Measurements from ENCODE around the gene KLB.

The KLB gene

GRCh38 chr4:39472396-39472795 is 65.7 kb downstream of the KLB start:
- Histone ChIP-seq H4K12ac (ENCODE audit: low read depth, low read length) (no peak overlapping the region), H3K9ac (ENCODE audit: low read length) (no peak overlapping the region), H4K8ac (ENCODE audit: low read depth, low read length) (no peak overlapping the region), H3K23ac (ENCODE audit: low read length) (no peak overlapping the region), H3K4me1 (ENCODE audit: control insufficient read depth in 1 of 2, insufficient read depth in 2 of 2, low read length in 2 of 2) (no peaks in the 10 kb centered on the region), H3K79me1 (ENCODE audit: low read length) (no peaks in the 10 kb centered on the region), H3K9me3 (ENCODE audit: insufficient read depth, low read depth, low read length) (no peaks in the 10 kb centered on the region), H3K4ac (ENCODE audit: low read depth, low read length) (no peak overlapping the region), H3K36me3 (ENCODE audit: control insufficient read depth in 1 of 2, insufficient read depth in 2 of 2, low read length in 2 of 2) (peaks cover 0 to 2% of the 10 kb centered on the region in 2 experiments), H2BK120ac (ENCODE audit: insufficient read depth, low read length, poor library complexity) (no peak overlapping the region), H3K27me3 (ENCODE audit: insufficient read depth, low read length) (no peaks in the 10 kb centered on the region), H3K27ac (ENCODE audit: low read depth, low read length) (no peak overlapping the region), H3K4me2 (ENCODE audit: low read length) (no peak overlapping the region), H3K14ac (ENCODE audit: low read length) (no peak overlapping the region), H2AFZ (ENCODE audit: insufficient read depth, low read length, poor library complexity) (no peak overlapping the region), H2BK12ac (ENCODE audit: low read length) (no peak overlapping the region), H3K79me2 (ENCODE audit: control insufficient read depth, insufficient read depth, low read length, poor library complexity) (no peaks in the 10 kb centered on the region), H2AK5ac (ENCODE audit: low read length) (no peak overlapping the region), H4K91ac (ENCODE audit: low read depth, low read length) (no peak overlapping the region), H3K18ac (ENCODE audit: low read length) (no peak overlapping the region), H2BK5ac (ENCODE audit: low read depth, low read length, poor library complexity) (no peak overlapping the region), H3K4me3 (ENCODE audit: low read depth, low read length) (no peak overlapping the region)
- no CpG with 5 or more reads among the region's 3 CpGs for WGBS (ENCODE audit: extremely low coverage, insufficient coverage, insufficient read length)
- peak; percentile 62 to 93 for DNase-seq

GRCh38 chr4:39476187-39476895 is 69.6 kb downstream of the KLB start:
- peaks cover 2 to 4% of the 10 kb centered on the region in 2 experiments for H3K4me1 ChIP-seq (ENCODE audit: control insufficient read depth in 1 of 2, insufficient read depth in 2 of 2, low read length in 2 of 2)
- no peak overlapping the region for H3K23ac ChIP-seq (ENCODE audit: low read length)
- H3K79me1 ChIP-seq (ENCODE audit: low read length) = no peaks in the 10 kb centered on the region
- H3K14ac ChIP-seq (ENCODE audit: low read length) = no peak overlapping the region
- H2BK5ac ChIP-seq (ENCODE audit: low read depth, low read length, poor library complexity) = no peak overlapping the region
- no peak overlapping the region for H4K8ac ChIP-seq (ENCODE audit: low read depth, low read length)
- H2AFZ ChIP-seq (ENCODE audit: insufficient read depth, low read length, poor library complexity) = no peak overlapping the region
- no peak overlapping the region for H4K91ac ChIP-seq (ENCODE audit: low read depth, low read length)
- no peak overlapping the region for H3K4me2 ChIP-seq (ENCODE audit: low read length)
- H2AK5ac ChIP-seq (ENCODE audit: low read length) = no peak overlapping the region
- no peak overlapping the region for H3K27ac ChIP-seq (ENCODE audit: low read depth, low read length)
- no peaks in the 10 kb centered on the region for H3K79me2 ChIP-seq (ENCODE audit: control insufficient read depth, insufficient read depth, low read length, poor library complexity)
- DNase-seq = no peak
- H4K12ac ChIP-seq (ENCODE audit: low read depth, low read length) = no peak overlapping the region
- no CpG with 5 or more reads among the region's 5 CpGs for WGBS (ENCODE audit: extremely low coverage, insufficient coverage, insufficient read length)
- no peak overlapping the region for H3K9ac ChIP-seq (ENCODE audit: low read length)
- H2BK12ac ChIP-seq (ENCODE audit: low read length) = no peak overlapping the region
- H3K4me3 ChIP-seq (ENCODE audit: low read depth, low read length) = no peak overlapping the region
- H2BK120ac ChIP-seq (ENCODE audit: insufficient read depth, low read length, poor library complexity) = no peak overlapping the region
- H3K4ac ChIP-seq (ENCODE audit: low read depth, low read length) = no peak overlapping the region
- peaks cover 0 to 5% of the 10 kb centered on the region in 2 experiments for H3K36me3 ChIP-seq (ENCODE audit: control insufficient read depth in 1 of 2, insufficient read depth in 2 of 2, low read length in 2 of 2)
- no peaks in the 10 kb centered on the region for H3K27me3 ChIP-seq (ENCODE audit: insufficient read depth, low read length)
- H3K9me3 ChIP-seq (ENCODE audit: insufficient read depth, low read depth, low read length) = peaks cover 2% of the 10 kb centered on the region
- H3K18ac ChIP-seq (ENCODE audit: low read length) = no peak overlapping the region

GRCh38 chr4:39480251-39480650 is 73.5 kb downstream of the KLB start:
- H4K91ac ChIP-seq (ENCODE audit: low read depth, low read length) = no peak overlapping the region
- no CpG with 5 or more reads among the region's 27 CpGs for WGBS (ENCODE audit: extremely low coverage, insufficient coverage, insufficient read length)

GRCh38 chr4:39480902-39481695 is 74.4 kb downstream of the KLB start:
- peaks cover 2 to 4% of the 10 kb centered on the region in 2 experiments for H3K4me1 ChIP-seq (ENCODE audit: control insufficient read depth in 1 of 2, insufficient read depth in 2 of 2, low read length in 2 of 2)
- DNase-seq = peak; percentile 97 to 99
- no peaks in the 10 kb centered on the region for H3K27me3 ChIP-seq (ENCODE audit: insufficient read depth, low read length)
- H4K91ac ChIP-seq (ENCODE audit: low read depth, low read length) = no peak overlapping the region
- no peak overlapping the region for H4K12ac ChIP-seq (ENCODE audit: low read depth, low read length)
- no peaks in the 10 kb centered on the region for H3K79me2 ChIP-seq (ENCODE audit: control insufficient read depth, insufficient read depth, low read length, poor library complexity)
- no peak overlapping the region for H2BK120ac ChIP-seq (ENCODE audit: insufficient read depth, low read length, poor library complexity)
- H3K9me3 ChIP-seq (ENCODE audit: insufficient read depth, low read depth, low read length) = peaks cover 2% of the 10 kb centered on the region
- peak overlapping the region; percentile 11 for H3K4me2 ChIP-seq (ENCODE audit: low read length)
- no peak overlapping the region for H3K4me3 ChIP-seq (ENCODE audit: low read depth, low read length)
- H2AFZ ChIP-seq (ENCODE audit: insufficient read depth, low read length, poor library complexity) = no peak overlapping the region
- H3K23ac ChIP-seq (ENCODE audit: low read length) = no peak overlapping the region
- no peak overlapping the region for H3K9ac ChIP-seq (ENCODE audit: low read length)
- peaks cover 0 to 5% of the 10 kb centered on the region in 2 experiments for H3K36me3 ChIP-seq (ENCODE audit: control insufficient read depth in 1 of 2, insufficient read depth in 2 of 2, low read length in 2 of 2)
- H2BK5ac ChIP-seq (ENCODE audit: low read depth, low read length, poor library complexity) = no peak overlapping the region
- H3K79me1 ChIP-seq (ENCODE audit: low read length) = no peaks in the 10 kb centered on the region
- H3K27ac ChIP-seq (ENCODE audit: low read depth, low read length) = no peak overlapping the region
- H3K14ac ChIP-seq (ENCODE audit: low read length) = no peak overlapping the region
- H3K4ac ChIP-seq (ENCODE audit: low read depth, low read length) = no peak overlapping the region
- no CpG with 5 or more reads among the region's 21 CpGs for WGBS (ENCODE audit: extremely low coverage, insufficient coverage, insufficient read length)
- H3K18ac ChIP-seq (ENCODE audit: low read length) = no peak overlapping the region
- no peak overlapping the region for H4K8ac ChIP-seq (ENCODE audit: low read depth, low read length)
- no peak overlapping the region for H2AK5ac ChIP-seq (ENCODE audit: low read length)
- no peak overlapping the region for H2BK12ac ChIP-seq (ENCODE audit: low read length)

More at GRCh38 chr4:39480251-39480650, 73.5 kb downstream of the KLB start:
- Histone ChIP-seq H2BK12ac (ENCODE audit: low read length) (no peak overlapping the region), H3K27me3 (ENCODE audit: insufficient read depth, low read length) (no peaks in the 10 kb centered on the region), H3K4me2 (ENCODE audit: low read length) (no peak overlapping the region), H3K23ac (ENCODE audit: low read length) (no peak overlapping the region), H2AFZ (ENCODE audit: insufficient read depth, low read length, poor library complexity) (no peak overlapping the region), H3K9ac (ENCODE audit: low read length) (no peak overlapping the region), H3K9me3 (ENCODE audit: insufficient read depth, low read depth, low read length) (peaks cover 2% of the 10 kb centered on the region), H3K79me2 (ENCODE audit: control insufficient read depth, insufficient read depth, low read length, poor library complexity) (no peaks in the 10 kb centered on the region), H3K4me3 (ENCODE audit: low read depth, low read length) (no peak overlapping the region), H3K36me3 (ENCODE audit: control insufficient read depth in 1 of 2, insufficient read depth in 2 of 2, low read length in 2 of 2) (peaks cover 0 to 5% of the 10 kb centered on the region in 2 experiments), H4K8ac (ENCODE audit: low read depth, low read length) (no peak overlapping the region), H4K12ac (ENCODE audit: low read depth, low read length) (no peak overlapping the region), H2BK5ac (ENCODE audit: low read depth, low read length, poor library complexity) (no peak overlapping the region), H3K27ac (ENCODE audit: low read depth, low read length) (no peak overlapping the region), H2AK5ac (ENCODE audit: low read length) (no peak overlapping the region), H3K4ac (ENCODE audit: low read depth, low read length) (no peak overlapping the region), H2BK120ac (ENCODE audit: insufficient read depth, low read length, poor library complexity) (no peak overlapping the region), H3K14ac (ENCODE audit: low read length) (no peak overlapping the region), H3K18ac (ENCODE audit: low read length) (no peak overlapping the region), H3K79me1 (ENCODE audit: low read length) (no peaks in the 10 kb centered on the region), H3K4me1 (ENCODE audit: control insufficient read depth in 1 of 2, insufficient read depth in 2 of 2, low read length in 2 of 2) (peaks cover 2 to 4% of the 10 kb centered on the region in 2 experiments)
- DNase-seq = no peak
